HG02610 (cell line): Measurements from ENCODE around the gene ZBTB7A.
A peak's percentile ranks its signal among the peaks of the same experiment; 100 is the strongest.

Experiments used
- ATAC-seq: cut with Tn5 transposase; IDR thresholded peaks from one replicate; pipeline ENCODE4 v1.9.1; 2021; ENCODE audit warnings: mild to moderate bottlenecking, moderate library complexity; ENCODE audit not compliant: unreplicated experiment

The ZBTB7A gene

DNA sequence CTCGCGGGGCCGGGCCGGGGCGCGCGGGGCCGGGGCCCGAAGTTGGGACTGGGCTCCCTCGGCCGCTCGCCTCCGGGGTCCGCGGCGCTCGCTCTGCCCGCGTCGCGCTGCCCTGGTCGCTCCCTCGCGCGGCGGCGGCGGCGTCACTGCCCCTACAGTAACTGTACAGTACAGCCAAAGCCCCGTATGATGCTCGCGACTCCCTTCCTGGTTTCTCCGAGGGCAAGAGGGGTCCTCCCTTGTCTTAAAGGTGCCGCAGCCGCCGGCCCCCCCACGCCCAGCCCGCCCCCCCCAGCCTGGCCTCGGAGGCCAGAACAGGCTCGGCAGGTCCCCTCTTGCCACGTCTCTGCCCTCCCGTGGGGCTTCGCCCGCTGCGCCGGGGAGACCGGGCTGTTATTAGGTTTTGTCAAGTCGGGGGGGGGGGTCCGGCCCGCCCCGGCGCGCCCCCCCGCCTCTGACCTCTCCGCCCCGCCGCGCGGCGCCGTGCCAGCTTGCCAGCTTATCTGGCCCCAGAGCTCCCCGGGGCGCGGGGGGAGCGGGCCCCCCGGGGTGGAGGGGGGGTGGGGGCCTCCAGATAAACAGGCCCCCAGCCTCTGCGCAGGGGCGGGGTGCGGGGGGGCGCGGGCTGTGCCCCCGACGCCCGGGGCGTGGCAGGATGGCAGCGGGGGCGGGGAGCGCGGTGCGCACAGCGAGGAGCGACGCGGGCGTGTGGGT lies at the start of gene ZBTB7A:
Gene ZBTB7A (minus strand): TSS at position 218 of the 714 bp plus-strand sequence. CDS start 11,667 bp downstream, outside the sequence.
- no peak for ATAC-seq

DNA sequence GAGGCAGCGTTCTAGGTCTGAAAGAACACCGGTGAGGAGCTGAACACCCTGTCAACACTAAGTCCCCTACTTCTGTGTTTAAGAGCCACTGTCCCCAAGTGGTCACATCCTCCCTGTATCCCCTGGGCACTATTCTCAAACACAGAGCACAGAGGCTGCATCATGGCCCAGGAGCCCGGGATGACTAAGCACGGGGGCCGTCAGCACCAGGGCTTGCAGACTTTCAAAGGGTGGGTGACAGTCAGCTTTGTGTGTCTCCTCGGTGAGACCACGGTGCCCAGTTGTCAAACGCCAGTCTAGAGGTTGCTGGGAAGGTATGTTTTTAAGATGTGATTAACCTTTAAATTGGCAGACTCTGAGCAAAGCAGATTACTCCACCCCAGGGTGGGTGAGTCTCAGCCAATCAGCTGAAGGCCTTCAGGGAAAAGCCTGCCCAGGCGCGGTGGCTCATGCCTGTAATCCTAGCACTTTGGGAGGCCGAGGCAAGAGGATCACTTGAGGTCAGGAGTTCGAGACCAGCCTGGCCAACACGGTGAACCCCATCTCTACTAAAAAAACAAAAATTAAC lies 49.2 kb upstream of the ZBTB7A start:
- no peak for ATAC-seq

GRCh38 chr19:4115050-4115817 lies 48.5 kb upstream of the ZBTB7A start:
- peak; percentile 64 for ATAC-seq

DNA sequence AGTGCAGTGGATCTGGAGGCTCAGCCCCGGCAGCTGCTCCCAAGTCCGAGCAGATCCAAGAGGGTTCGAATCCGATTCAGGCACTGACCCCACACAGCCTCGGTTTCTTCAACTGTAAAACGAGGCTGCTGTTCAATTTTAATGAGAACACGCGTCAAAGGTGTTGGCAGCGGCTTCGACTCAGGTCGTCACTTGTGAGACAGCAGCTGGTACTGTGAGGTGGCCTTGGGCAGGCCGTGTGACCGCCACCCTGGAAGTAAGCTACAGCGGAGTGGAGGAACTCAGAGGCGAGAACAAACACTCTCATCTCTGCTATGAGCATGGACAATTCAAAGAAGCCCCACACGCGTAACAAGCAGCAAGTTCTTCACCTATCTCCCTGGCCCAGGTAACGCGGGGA lies 47.5 kb upstream of the ZBTB7A start:
- ATAC-seq = no peak

DNA sequence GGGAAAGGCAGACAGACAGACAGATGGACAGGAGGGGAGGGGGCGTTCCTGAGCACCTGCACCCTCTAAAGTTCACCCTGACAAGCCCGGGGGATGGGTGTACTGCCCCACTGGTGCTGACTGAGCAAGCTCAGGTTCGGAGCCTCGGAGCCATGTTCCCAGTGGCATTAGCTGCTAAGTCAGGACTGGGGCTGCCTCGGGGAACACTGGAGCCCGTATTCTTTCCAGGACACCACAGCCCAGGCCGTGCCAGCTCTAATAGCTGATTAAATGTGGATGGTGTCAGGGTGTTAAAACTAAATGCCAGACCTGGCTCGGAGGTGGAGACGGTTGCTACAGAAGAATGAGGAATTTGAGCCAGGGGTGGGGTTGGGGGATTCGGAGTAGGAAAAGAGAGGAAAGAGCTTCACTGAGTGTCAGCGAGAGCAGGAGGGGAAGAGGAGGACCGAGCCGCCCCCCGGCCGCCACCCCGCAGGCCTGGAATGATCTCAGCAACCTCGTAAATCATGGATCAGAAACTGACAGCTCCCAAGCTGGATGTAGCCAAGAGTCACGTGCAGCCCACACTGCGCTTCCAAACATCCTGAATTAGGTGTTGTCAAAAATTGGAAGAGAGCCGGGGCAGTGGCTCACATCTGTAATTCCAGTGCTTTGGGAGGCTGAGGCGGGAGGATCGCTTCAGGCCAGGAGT lies 46.8 kb upstream of the ZBTB7A start:
- ATAC-seq = no peak

DNA sequence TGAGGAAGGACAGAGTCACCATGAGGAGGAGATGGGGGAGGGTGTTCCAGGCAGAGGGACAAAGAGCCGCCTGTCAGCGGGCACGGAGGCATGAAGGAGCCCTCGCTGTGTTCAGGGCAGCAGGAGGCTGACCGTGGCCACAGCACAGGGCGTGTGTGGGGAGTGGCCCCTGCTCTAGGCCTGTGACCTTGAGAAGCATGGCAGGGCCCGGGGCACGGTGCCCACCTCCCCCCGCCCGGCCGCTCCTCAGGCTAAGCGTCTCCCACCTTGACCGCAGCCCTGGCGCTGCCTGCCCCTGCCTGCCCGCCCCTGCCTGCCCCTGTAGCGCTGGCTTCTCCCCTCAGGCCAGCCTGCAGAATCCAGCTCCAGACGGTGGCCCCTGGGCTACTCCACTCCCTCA lies 45.7 kb upstream of the ZBTB7A start:
- ATAC-seq = no peak

DNA sequence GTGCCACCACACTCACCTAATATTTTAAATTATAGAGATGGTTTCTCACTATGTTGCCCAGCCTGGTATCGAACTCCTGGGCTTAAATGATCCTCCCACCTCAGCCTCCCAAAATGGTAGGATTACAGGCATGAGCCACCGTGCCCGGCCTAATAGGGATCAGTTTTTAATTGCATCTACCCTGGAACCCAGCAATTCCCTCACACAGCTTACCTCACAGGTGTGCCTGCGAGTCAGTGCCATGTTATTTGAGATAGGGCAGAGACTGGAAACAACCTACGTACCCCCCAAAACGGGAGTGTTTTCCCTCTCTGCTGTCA lies 42.9 kb upstream of the ZBTB7A start:
- no peak for ATAC-seq

DNA sequence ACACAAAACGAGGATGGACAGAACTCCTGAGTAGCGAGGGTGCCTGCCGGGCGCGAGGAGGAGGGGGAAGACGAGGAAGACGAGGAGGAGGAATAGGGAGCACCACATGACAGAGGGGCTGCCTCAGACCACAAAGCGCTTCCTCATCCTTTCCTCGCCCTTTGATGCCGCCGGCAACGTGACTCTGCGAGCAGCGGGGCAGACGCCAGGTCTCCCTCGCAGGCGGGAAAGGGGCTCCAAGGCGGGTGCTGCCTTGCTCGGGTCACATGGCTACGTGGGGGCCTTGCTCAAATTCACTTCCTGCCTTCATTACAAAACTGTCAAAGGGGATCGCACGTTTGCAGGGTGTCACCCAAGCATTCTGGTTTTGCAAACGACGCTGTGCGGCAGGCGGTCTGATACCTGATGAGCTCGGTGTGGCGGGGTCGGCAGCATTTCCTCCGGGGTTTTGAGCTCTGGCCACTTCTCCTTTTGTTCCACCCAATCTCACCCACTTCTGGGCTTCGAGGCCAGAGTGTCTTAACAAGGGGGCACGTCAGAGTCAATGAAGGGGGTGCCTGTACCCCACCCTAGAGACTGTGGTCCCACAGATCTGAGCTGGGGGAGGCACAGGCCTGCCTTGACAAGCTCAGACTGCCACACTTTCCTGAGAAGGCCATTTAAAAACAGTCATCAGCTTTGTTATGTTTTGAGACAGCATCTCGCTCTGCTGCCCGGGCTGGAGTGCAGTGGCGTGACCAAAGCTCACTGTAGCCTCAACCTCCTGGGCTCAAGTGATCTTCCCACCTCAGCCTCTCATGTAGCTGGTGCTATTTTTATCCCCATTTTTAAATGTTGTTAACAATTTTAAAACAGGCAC lies 42.3 kb upstream of the ZBTB7A start:
- peak; percentile 69 for ATAC-seq

DNA sequence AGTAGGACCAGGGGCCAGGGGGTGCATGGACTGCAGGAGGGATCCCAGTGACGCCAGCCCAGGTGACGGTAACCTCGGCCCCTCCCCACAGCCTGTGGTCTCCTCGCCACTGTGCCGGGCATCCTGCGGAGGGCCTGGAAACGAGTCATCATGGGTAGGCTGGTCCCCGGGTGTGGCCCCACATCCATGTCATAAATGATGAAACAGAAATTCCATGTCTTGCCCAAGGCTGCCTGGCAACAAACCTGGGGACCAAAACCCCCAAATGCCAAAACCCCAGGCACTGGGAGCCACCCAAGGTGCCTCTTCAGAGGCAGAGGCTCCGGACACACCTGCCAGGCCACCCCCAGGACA lies 36.4 kb upstream of the ZBTB7A start:
- no peak for ATAC-seq

DNA sequence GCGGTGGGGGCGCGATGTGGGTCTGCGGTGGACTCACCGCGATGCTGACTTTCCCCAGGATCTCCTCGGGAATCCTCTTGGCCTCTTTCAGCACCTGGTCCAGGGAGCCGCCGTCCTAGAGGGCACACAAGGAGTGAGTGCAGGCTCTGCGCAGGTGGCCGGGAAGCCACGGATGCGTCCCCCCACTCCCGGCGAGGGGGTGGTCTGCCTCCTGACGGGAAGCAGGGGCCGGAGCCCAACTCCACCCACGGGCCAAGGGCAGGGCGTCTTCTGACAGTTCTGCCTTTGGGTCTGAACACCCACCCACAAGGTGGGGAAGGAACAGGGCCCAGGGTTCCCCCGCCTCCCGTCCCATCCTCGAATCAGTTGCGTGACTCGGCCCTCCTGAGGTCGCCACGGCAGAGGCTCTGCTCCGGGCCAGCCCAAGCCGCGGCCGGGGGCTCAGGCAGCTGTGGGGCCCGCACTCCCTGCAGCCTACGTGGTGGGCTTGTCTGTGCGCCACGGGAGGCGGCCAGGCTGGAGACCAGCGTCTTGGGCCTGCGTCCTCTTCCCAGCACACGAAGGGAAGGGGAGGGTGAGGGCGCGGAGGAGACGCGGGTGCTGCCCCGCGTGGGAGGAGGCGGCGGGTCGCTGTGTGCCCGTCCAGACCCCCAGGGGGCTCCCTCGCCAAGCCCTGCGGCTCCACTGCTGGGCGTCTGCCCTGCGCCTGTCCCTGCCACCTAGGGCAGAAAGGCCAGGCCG lies 35.8 kb upstream of the ZBTB7A start:
- no peak for ATAC-seq

GRCh38 chr19:4101496-4101770 lies 34.7 kb upstream of the ZBTB7A start:
- no peak for ATAC-seq

- no peak for ATAC-seq
Observed at GRCh38 chr19:4100647-4101495, 34.2 kb upstream of the ZBTB7A start.

DNA sequence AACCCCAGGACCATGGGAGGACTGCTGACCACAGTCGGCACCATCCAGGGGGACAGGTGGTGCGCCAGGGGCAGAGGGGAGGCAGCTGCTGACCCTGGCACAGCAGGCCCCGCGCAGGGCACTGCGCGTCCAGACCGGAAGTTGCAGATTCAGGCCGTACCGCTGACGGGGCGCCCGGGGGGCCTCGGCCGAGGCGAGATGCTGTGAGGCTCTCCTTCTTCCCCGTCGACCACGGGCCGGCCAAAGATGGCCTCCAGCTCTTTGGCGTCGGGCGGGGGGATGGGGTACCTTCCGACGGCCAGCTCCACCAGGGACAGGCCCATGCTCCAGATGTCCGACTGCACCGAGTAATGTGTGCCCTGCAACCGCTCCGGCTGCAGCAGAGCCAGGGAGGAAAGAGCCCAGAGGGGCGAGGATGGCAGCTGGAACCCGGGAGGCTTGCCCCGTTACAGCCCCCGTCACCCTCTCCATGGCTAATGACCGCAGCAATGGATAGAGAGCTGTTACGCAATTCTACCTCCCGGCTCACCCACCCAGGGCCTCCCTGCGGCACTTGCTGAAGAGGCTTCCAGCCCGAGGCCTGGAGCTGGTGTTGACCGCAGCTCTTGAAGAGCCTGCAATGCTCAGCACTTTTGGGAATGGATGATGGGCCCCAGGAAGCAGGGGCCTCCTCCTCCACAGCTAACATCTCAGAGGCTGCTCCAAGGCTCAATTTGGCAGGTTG lies 32.5 kb upstream of the ZBTB7A start:
- ATAC-seq = no peak

GRCh38 chr19:4098493-4098892 lies 31.8 kb upstream of the ZBTB7A start:
- no peak for ATAC-seq

GRCh38 chr19:4097501-4097900 lies 30.8 kb upstream of the ZBTB7A start:
- no peak for ATAC-seq

DNA sequence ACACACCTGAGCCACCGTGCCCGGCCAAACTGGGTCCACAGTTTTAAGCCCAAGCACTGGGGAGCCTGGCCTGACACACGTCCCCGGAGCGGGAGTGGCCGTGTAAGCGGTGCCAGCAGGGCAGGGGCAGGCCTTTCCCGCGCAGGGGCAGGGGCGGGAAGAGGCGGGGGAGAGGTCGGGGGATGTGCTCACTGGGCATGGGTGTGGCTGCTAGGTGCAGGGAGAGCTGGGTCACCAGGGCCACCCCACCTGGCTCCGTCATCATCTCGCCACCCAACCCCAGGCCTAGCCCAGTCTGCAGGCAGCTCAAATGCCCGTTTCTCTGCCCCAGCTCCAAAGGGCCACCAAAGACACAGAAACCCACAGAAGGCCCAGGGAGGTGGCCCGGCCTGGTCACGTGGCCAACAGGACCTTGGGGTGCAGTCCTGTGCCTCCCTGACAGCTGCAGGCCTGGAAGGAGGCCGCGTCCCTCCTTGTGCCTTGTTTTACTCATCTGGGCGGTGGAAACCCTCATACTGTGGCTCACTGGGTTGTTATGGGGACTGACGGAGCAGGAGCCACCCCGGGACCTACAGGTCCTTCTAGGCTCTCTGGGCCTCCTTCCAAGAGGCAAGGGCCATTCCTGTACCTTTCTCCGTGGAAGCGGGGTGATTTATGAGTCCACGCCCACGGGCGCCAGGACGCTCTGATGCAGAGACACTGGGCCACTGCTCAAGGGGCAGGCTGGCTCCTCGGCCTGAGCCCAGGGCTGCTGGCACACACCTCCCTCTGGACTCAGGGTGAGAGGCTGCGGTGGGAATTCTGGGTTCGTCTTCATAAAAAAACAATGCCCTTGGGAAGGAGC lies 29.6 kb upstream of the ZBTB7A start:
- no peak for ATAC-seq

GRCh38 chr19:4095488-4095844 lies 28.8 kb upstream of the ZBTB7A start:
- no peak for ATAC-seq
